Measurements from ENCODE around the gene STK32B. TPM values are rescaled to one million over a fixed set of nuclear protein-coding genes. Genes with fewer than 3 reads are reported as not detected.
A peak's percentile ranks its signal among the peaks of the same experiment; 100 is the strongest.

The STK32B gene
- total RNA-seq, 8 experiments from 2014 or later: 1.8 to 25.1 (median 4.7) TPM

- in situ Hi-C loops (cut with MboI; ENCODE audit: low pct_unique_long_range_greater_than_20kb in 2 of 9, low sequenced_read_pairs in 9 of 9, unreplicated experiment in 9 of 9): no loop called here
- Histone ChIP-seq H3K4me3 (no peak overlapping the region), H3K4me1 (replicated peaks in 1 of 2) (peaks cover 19 to 24% of the 10 kb centered on the region in 2 donors), H3K27ac (no peak overlapping the region)
- no peak for ATAC-seq (replicated peaks in 6 of 8)
- WGBS, 10 experiments: 36 to 100% (median 74%) methylated on average over 1 to 12 of the region's 17 CpGs; no CpG with 5 or more reads in 1 of the 10 experiments
Observed at GRCh38 chr4:5446595-5447226, 395.4 kb downstream of the STK32B start.

GRCh38 chr4:5447755-5448154, 396.5 kb downstream of the STK32B start:
- Histone ChIP-seq H3K4me3 (no peak overlapping the region), H3K27ac (no peak overlapping the region), H3K4me1 (replicated peaks in 1 of 2) (peaks cover 19 to 24% of the 10 kb centered on the region in 2 donors)
- WGBS, 10 experiments: 40 to 100% (median 72%) methylated on average over 1 to 3 of the region's 3 CpGs; no CpG with 5 or more reads in 4 of the 10 experiments
- in situ Hi-C loops (cut with MboI; ENCODE audit: low pct_unique_long_range_greater_than_20kb in 2 of 9, low sequenced_read_pairs in 9 of 9, unreplicated experiment in 9 of 9): no loop called here
- peak in 7 of 8 experiments; percentile 15 to 99 (median 32) for ATAC-seq (replicated peaks in 6 of 8)

GRCh38 chr4:5448221-5448620, 396.9 kb downstream of the STK32B start:
- Histone ChIP-seq H3K4me1 (replicated peaks in 1 of 2) (peaks cover 19 to 24% of the 10 kb centered on the region in 2 donors), H3K4me3 (no peak overlapping the region), H3K27ac (no peak overlapping the region)
- ATAC-seq (replicated peaks in 6 of 8): peak in 4 of 8 experiments; percentile 39 to 68 (median 61)
- 17 to 83% (median 51%) methylated on average over 1 to 10 of the region's 10 CpGs for WGBS, 10 experiments
- in situ Hi-C loops (cut with MboI; ENCODE audit: low pct_unique_long_range_greater_than_20kb in 2 of 9, low sequenced_read_pairs in 9 of 9, unreplicated experiment in 9 of 9): no loop called here

GRCh38 chr4:5451243-5451642, 400.0 kb downstream of the STK32B start:
- Histone ChIP-seq H3K4me3 (no peak overlapping the region), H3K4me1 (replicated peaks in 1 of 2) (peaks cover 15 to 20% of the 10 kb centered on the region in 2 donors), H3K27ac (no peak overlapping the region)
- no peak for ATAC-seq (replicated peaks in 6 of 8)
- WGBS, 10 experiments: 40 to 100% (median 90%) methylated on average over 1 to 3 of the region's 4 CpGs; no CpG with 5 or more reads in 3 of the 10 experiments
- in situ Hi-C loops (cut with MboI; ENCODE audit: low pct_unique_long_range_greater_than_20kb in 2 of 9, low sequenced_read_pairs in 9 of 9, unreplicated experiment in 9 of 9): no loop called here

- peaks cover 11 to 14% of the 10 kb centered on the region in 2 donors for H3K4me1 ChIP-seq (replicated peaks in 1 of 2)
- in situ Hi-C loops (cut with MboI; ENCODE audit: low pct_unique_long_range_greater_than_20kb in 2 of 9, low sequenced_read_pairs in 9 of 9, unreplicated experiment in 9 of 9): no loop called here
- 40 to 86% (median 47%) methylated on average over 1 of the region's 7 CpGs; no CpG with 5 or more reads in 4 of the 10 experiments for WGBS, 10 experiments
Observed at GRCh38 chr4:5452156-5452555, 400.9 kb downstream of the STK32B start.

GRCh38 chr4:5455003-5455585, 403.8 kb downstream of the STK32B start:
- ATAC-seq (replicated peaks in 6 of 8): peak in 1 of 8 experiments; percentile 16
- no peaks in the 10 kb centered on the region for H3K4me1 ChIP-seq (replicated peaks in 1 of 2)
- in situ Hi-C loops (cut with MboI; ENCODE audit: low pct_unique_long_range_greater_than_20kb in 2 of 9, low sequenced_read_pairs in 9 of 9, unreplicated experiment in 9 of 9): no loop called here
- no peak overlapping the region for H3K4me3 ChIP-seq
- H3K27ac ChIP-seq: no peak overlapping the region
- 70 to 100% (median 95%) methylated on average over 1 to 6 of the region's 14 CpGs; no CpG with 5 or more reads in 2 of the 10 experiments for WGBS, 10 experiments

More at GRCh38 chr4:5452156-5452555, 400.9 kb downstream of the STK32B start:
- ATAC-seq (replicated peaks in 6 of 8): no peak
- Histone ChIP-seq H3K4me3 (no peak overlapping the region), H3K27ac (no peak overlapping the region)

- no peaks in the 10 kb centered on the region for H3K4me1 ChIP-seq (replicated peaks in 1 of 2)
- H3K4me3 ChIP-seq: no peak overlapping the region
- no peak for ATAC-seq (replicated peaks in 6 of 8)
- WGBS, 10 experiments: 86 to 100% (median 94%) methylated on average over 1 to 13 of the region's 17 CpGs; no CpG with 5 or more reads in 3 of the 10 experiments
- H3K27ac ChIP-seq: no peak overlapping the region
- in situ Hi-C loops (cut with MboI; ENCODE audit: low pct_unique_long_range_greater_than_20kb in 2 of 9, low sequenced_read_pairs in 9 of 9, unreplicated experiment in 9 of 9): no loop called here
Observed at GRCh38 chr4:5456296-5456845, 405.1 kb downstream of the STK32B start.

- Histone ChIP-seq H3K27ac (no peak overlapping the region), H3K4me3 (no peak overlapping the region), H3K4me1 (replicated peaks in 1 of 2) (no peaks in the 10 kb centered on the region)
- in situ Hi-C loops (cut with MboI; ENCODE audit: low pct_unique_long_range_greater_than_20kb in 2 of 9, low sequenced_read_pairs in 9 of 9, unreplicated experiment in 9 of 9): no loop called here
- no peak for ATAC-seq (replicated peaks in 6 of 8)
- WGBS, 10 experiments: 70 to 100% (median 92%) methylated on average over 2 to 7 of the region's 8 CpGs; no CpG with 5 or more reads in 2 of the 10 experiments
Observed at GRCh38 chr4:5458676-5459075, 407.4 kb downstream of the STK32B start.

GRCh38 chr4:5459236-5459635, 408.0 kb downstream of the STK32B start:
- no peak for ATAC-seq (replicated peaks in 6 of 8)
- Histone ChIP-seq H3K27ac (no peak overlapping the region), H3K4me1 (replicated peaks in 1 of 2) (no peaks in the 10 kb centered on the region), H3K4me3 (no peak overlapping the region)
- in situ Hi-C loops (cut with MboI; ENCODE audit: low pct_unique_long_range_greater_than_20kb in 2 of 9, low sequenced_read_pairs in 9 of 9, unreplicated experiment in 9 of 9): no loop called here
- 80 to 83% (median 80%) methylated on average over 1 of the region's 3 CpGs; no CpG with 5 or more reads in 7 of the 10 experiments for WGBS, 10 experiments

- Histone ChIP-seq H3K27ac (no peak overlapping the region), H3K4me1 (replicated peaks in 1 of 2) (no peaks in the 10 kb centered on the region), H3K4me3 (no peak overlapping the region)
- peak in 4 of 8 experiments; percentile 18 to 77 (median 48) for ATAC-seq (replicated peaks in 6 of 8)
- WGBS, 10 experiments: 20 to 100% (median 63%) methylated on average over 1 to 6 of the region's 14 CpGs; no CpG with 5 or more reads in 3 of the 10 experiments
- in situ Hi-C loops (cut with MboI; ENCODE audit: low pct_unique_long_range_greater_than_20kb in 2 of 9, low sequenced_read_pairs in 9 of 9, unreplicated experiment in 9 of 9): no loop called here
Observed at GRCh38 chr4:5460106-5460801, 409.0 kb downstream of the STK32B start.

- in situ Hi-C loops (cut with MboI; ENCODE audit: low pct_unique_long_range_greater_than_20kb in 2 of 9, low sequenced_read_pairs in 9 of 9, unreplicated experiment in 9 of 9): no loop called here
- Histone ChIP-seq H3K4me1 (replicated peaks in 1 of 2) (no peaks in the 10 kb centered on the region), H3K27ac (no peak overlapping the region), H3K4me3 (no peak overlapping the region)
- 73 to 100% (median 90%) methylated on average over 2 to 8 of the region's 13 CpGs; no CpG with 5 or more reads in 4 of the 10 experiments for WGBS, 10 experiments
- no peak for ATAC-seq (replicated peaks in 6 of 8)
Observed at GRCh38 chr4:5461477-5461876, 410.2 kb downstream of the STK32B start.

GRCh38 chr4:5462254-5462835, 411.1 kb downstream of the STK32B start:
- ATAC-seq (replicated peaks in 6 of 8): no peak
- no peak overlapping the region for H3K4me3 ChIP-seq
- in situ Hi-C loops (cut with MboI; ENCODE audit: low pct_unique_long_range_greater_than_20kb in 2 of 9, low sequenced_read_pairs in 9 of 9, unreplicated experiment in 9 of 9): no loop called here

More at GRCh38 chr4:5462254-5462835, 411.1 kb downstream of the STK32B start:
- Histone ChIP-seq H3K27ac (no peak overlapping the region), H3K4me1 (replicated peaks in 1 of 2) (no peaks in the 10 kb centered on the region)
- 50 to 100% (median 83%) methylated on average over 1 to 4 of the region's 7 CpGs; no CpG with 5 or more reads in 6 of the 10 experiments for WGBS, 10 experiments

Data from motor neuron (in vitro differentiated cells).